Measurements from ENCODE around the gene ANO6.

GRCh38 chr12:45478931-45479330, 263.0 kb downstream of the ANO6 start:
- no peak for TF ChIP-seq POLR2A (IDR thresholded peaks at IDR 0.05; ENCODE audit: extremely low read depth, insufficient read length)
- TF ChIP-seq CTCF (IDR thresholded peaks at IDR 0.05; ENCODE audit: low read depth, low read length), result no peak

Data from NB4 (cell line).